ENCODE data around the gene BACH2. TPM values are rescaled to one million over a fixed set of nuclear protein-coding genes. Genes with fewer than 3 reads are reported as not detected.

BACH2 gene
- total and polyA plus RNA-seq, 2 experiments from 2014 or later = 1.6 to 5.7 TPM

GRCh38 chr6:90224196-90224595 is 72.4 kb downstream of the BACH2 start:
- Mint-ChIP-seq H3K9me3 (peaks cover 20% of the 10 kb centered on the region), H3K36me3 (ENCODE audit: low read depth) (peaks cover 19% of the 10 kb centered on the region), H3K27ac (no peak overlapping the region), H3K27me3 (ENCODE audit: insufficient read depth, low read depth, poor library complexity) (peaks cover 4% of the 10 kb centered on the region), H3K4me1 (peaks cover 13% of the 10 kb centered on the region; the same call in 2 of the 3 replicates), H3K4me3 (no peak overlapping the region)
- DNase-seq (ENCODE audit: low spot score) = no peak
- H2AFZ ChIP-seq = no peak overlapping the region
- no peaks in the 10 kb centered on the region for H3K79me2 ChIP-seq (replicated peaks; ENCODE audit: insufficient read depth)
- H3K4me1 ChIP-seq (ENCODE audit: insufficient read depth) = peaks cover 21% of the 10 kb centered on the region
- H3K27ac ChIP-seq (ENCODE audit: low read depth) = no peak overlapping the region
- H3K9me2 ChIP-seq (ENCODE audit: insufficient read depth) = no peaks in the 10 kb centered on the region
- H3K36me3 ChIP-seq (ENCODE audit: insufficient read depth) = peaks cover 3% of the 10 kb centered on the region; the same call in 1 of the 2 replicates
- no peak for TF ChIP-seq ZNF114 (CRISPR knock-in tag; IDR thresholded peaks at IDR 0.05)
- no peak for TF ChIP-seq EZH2phosphoT487 (IDR thresholded peaks at IDR 0.05; ENCODE audit: unreplicated experiment)
- no peak for TF ChIP-seq CTCF (conservative IDR thresholded peaks at IDR 0.05; ENCODE audit: low read depth in 2 of 2)
- no peak for TF ChIP-seq STAT1 (IDR thresholded peaks at IDR 0.05; ENCODE audit: unreplicated experiment)
- no peak for TF ChIP-seq ETS1 (IDR thresholded peaks at IDR 0.05)
- TF ChIP-seq CREB1 (CRISPR knock-in tag; IDR thresholded peaks at IDR 0.05; ENCODE audit: low read depth) = no peak
- TF ChIP-seq ZNF331 (CRISPR knock-in tag; IDR thresholded peaks at IDR 0.05; ENCODE audit: low read depth) = no peak
- TF ChIP-seq POLR2AphosphoS5 (IDR thresholded peaks at IDR 0.05; ENCODE audit: low read depth) = no peak
- H3K27me3 ChIP-seq (ENCODE audit: insufficient read depth) = no peaks in the 10 kb centered on the region
- H3K4me3 ChIP-seq = no peak overlapping the region
- H3F3A ChIP-seq (replicated peaks; ENCODE audit: low read depth) = no peaks in the 10 kb centered on the region
- no peak for ATAC-seq
- H4K20me1 ChIP-seq (replicated peaks; ENCODE audit: insufficient read depth) = no peaks in the 10 kb centered on the region; the same call in 1 of the 2 replicates
- no peak overlapping the region for H3K4me2 ChIP-seq

DNA sequence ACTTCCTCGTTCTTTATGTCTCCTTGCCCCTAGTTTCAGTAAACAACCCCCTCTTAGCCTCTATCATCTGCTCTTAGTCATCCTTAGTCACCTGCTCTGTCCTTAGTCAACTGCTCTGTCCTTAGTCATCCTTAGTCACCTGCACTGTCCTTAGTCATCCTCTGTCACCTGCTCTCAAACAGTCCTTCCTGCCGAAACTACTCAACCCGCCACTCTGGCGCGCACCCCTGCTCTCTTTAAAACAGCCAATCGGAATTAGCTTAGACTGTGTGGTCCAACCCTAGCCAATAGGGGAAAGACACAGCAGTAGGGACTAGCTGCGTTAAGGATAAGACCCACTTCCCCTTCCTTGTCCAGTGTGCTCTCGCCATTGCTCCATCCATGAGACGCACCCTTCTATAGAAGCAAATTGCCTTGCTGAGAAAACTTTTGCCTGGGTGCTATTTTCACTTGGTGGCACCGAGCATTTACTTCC is 73.9 kb downstream of the BACH2 start:
- Mint-ChIP-seq H3K27me3 (ENCODE audit: insufficient read depth, low read depth, poor library complexity) (peaks cover 4% of the 10 kb centered on the region), H3K9me3 (peaks cover 20% of the 10 kb centered on the region), H3K4me3 (no peak overlapping the region), H3K36me3 (ENCODE audit: low read depth) (peaks cover 19% of the 10 kb centered on the region), H3K27ac (no peak overlapping the region), H3K4me1 (peaks cover 12% of the 10 kb centered on the region; the same call in 2 of the 3 replicates)
- ATAC-seq (no peak), DNase-seq (ENCODE audit: low spot score) (no peak)
- Histone ChIP-seq H3K4me3 (no peak overlapping the region), H3K4me1 (ENCODE audit: insufficient read depth) (peaks cover 30% of the 10 kb centered on the region), H3F3A (replicated peaks; ENCODE audit: low read depth) (no peaks in the 10 kb centered on the region), H2AFZ (no peak overlapping the region), H3K27me3 (ENCODE audit: insufficient read depth) (no peaks in the 10 kb centered on the region), H3K79me2 (replicated peaks; ENCODE audit: insufficient read depth) (no peaks in the 10 kb centered on the region), H3K4me2 (no peak overlapping the region), H3K36me3 (ENCODE audit: insufficient read depth) (peaks cover 3% of the 10 kb centered on the region; the same call in 1 of the 2 replicates), H3K9me2 (ENCODE audit: insufficient read depth) (no peaks in the 10 kb centered on the region), H3K27ac (ENCODE audit: low read depth) (no peak overlapping the region), H4K20me1 (replicated peaks; ENCODE audit: insufficient read depth) (no peaks in the 10 kb centered on the region; the same call in 1 of the 2 replicates)
- no peak for TF ChIP-seq CTCF (conservative IDR thresholded peaks at IDR 0.05; ENCODE audit: low read depth in 2 of 2)
- no peak for TF ChIP-seq ZNF114 (CRISPR knock-in tag; IDR thresholded peaks at IDR 0.05)
- TF ChIP-seq ETS1 (IDR thresholded peaks at IDR 0.05) = no peak
- TF ChIP-seq POLR2AphosphoS5 (IDR thresholded peaks at IDR 0.05; ENCODE audit: low read depth) = no peak
- TF ChIP-seq EZH2 (IDR thresholded peaks at IDR 0.05; ENCODE audit: low read depth, unreplicated experiment) = no peak
- no peak for TF ChIP-seq JUNB (IDR thresholded peaks at IDR 0.05; ENCODE audit: unreplicated experiment)
- TF ChIP-seq ZNF331 (CRISPR knock-in tag; IDR thresholded peaks at IDR 0.05; ENCODE audit: low read depth) = no peak
- no peak for TF ChIP-seq NANOG (IDR thresholded peaks at IDR 0.05; ENCODE audit: borderline replicate concordance)

All from GM23338 (cell line).